Natural killer cell (primary cell): ENCODE measurements around the gene MET. TPM values are rescaled to one million over a fixed set of nuclear protein-coding genes. Genes with fewer than 3 reads are reported as not detected.
"Not testable (repeated sequence)": the region's sequence is repeated elsewhere in the genome, so short reads cannot be mapped to it uniquely, and the experiment has no call there.

Experiments used
- ATAC-seq, 3 donors: fragments of 150-1000 bp in 2 of 3; fragments of 200-7000 bp in 1 of 3; cut with Tn5 transposase; 1 replicate in 1 of 3; 2 replicates in 2 of 3; pipeline ENCODE4 v1.10.0; 2021; ENCODE audit warnings: mild to moderate bottlenecking in 2 of 3, moderate library complexity in 2 of 3
- DNase-seq, 2 donors: peaks; one replicate each; pipeline versions ENCODE4 v3.0.0 to v3.0.0-alpha.2; 2013 to 2021; ENCODE audit warnings: mixed read lengths in 1 of 2
- H3K27ac ChIP-seq: one replicate; pipeline ENCODE4 v1.5.1; 2013; ENCODE audit warnings: mild to moderate bottlenecking, low read length
- H3K27me3 ChIP-seq: one replicate; pipeline ENCODE4 v1.6.1; 2013; ENCODE audit warnings: low read length; ENCODE audit not compliant: control insufficient read depth, insufficient read depth
- H3K36me3 ChIP-seq: one replicate; pipeline ENCODE4 v1.6.1; 2013; ENCODE audit warnings: low read length; ENCODE audit not compliant: control insufficient read depth, insufficient read depth
- H3K4me1 ChIP-seq: one replicate; pipeline ENCODE4 v1.6.1; 2013; ENCODE audit warnings: low read length; ENCODE audit not compliant: control insufficient read depth, insufficient read depth
- H3K4me3 ChIP-seq: one replicate; pipeline ENCODE4 v1.5.1; 2013; ENCODE audit warnings: low read length
- H3K9me3 ChIP-seq: one replicate; pipeline ENCODE4 v1.6.1; 2013; ENCODE audit warnings: low read length; ENCODE audit not compliant: control insufficient read depth, insufficient read depth
- H3K27ac Mint-ChIP-seq, 2 donors: one replicate each; pipeline ENCODE4 v1.8.0; 2022; ENCODE audit warnings: mild to moderate bottlenecking in 2 of 2, mixed read lengths in 2 of 2, moderate library complexity in 1 of 2
- H3K27me3 Mint-ChIP-seq, 2 donors: one replicate each; pipeline ENCODE4 v1.8.0; 2022; ENCODE audit warnings: low read depth in 2 of 2, mixed read lengths in 2 of 2
- H3K36me3 Mint-ChIP-seq: one replicate; pipeline ENCODE4 v1.8.0; 2022; ENCODE audit warnings: mixed read lengths
- H3K4me1 Mint-ChIP-seq, 2 donors: one replicate each; pipeline ENCODE4 v1.8.0; 2022; ENCODE audit warnings: mixed read lengths in 2 of 2
- H3K4me3 Mint-ChIP-seq: one replicate; pipeline ENCODE4 v1.8.0; 2022; ENCODE audit warnings: mild to moderate bottlenecking, moderate library complexity, mixed read lengths
- H3K9me3 Mint-ChIP-seq, 2 donors: one replicate each; pipeline ENCODE4 v1.8.0; 2022; ENCODE audit warnings: mixed read lengths in 2 of 2
- WGBS: methylation state at CpG from one replicate; pipeline ENCODE4 v1.1.7; 2013; ENCODE audit warnings: missing lambda C conversion rate; ENCODE audit not compliant: insufficient coverage; 5-methylcytosine and 5-hydroxymethylcytosine counted together
- intact Hi-C: fragments of 100-400 bp; cut with micrococcal nuclease; formaldehyde crosslinking; loops from one replicate; pipeline ENCODE4 v1.14.2; 2022
- total RNA-seq, 4 donors: library from RNA; stranded (reverse); fragments of 120-200 nt in 1 of 4; gene quantifications; one replicate each; pipeline versions ENCODE4 v1.2.3 to v1.2.4, GENCODE V29; 2013 to 2022
- TF ChIP-seq, protein P1 (sequence below): fragments of 200-600 bp; IDR thresholded peaks from one replicate; pipeline ENCODE4 v1.8.0; 2022; ENCODE audit warnings: antibody characterized with exemption

The MET gene
- total RNA-seq, 3 donors from 2014 or later (not counting 1 experiment from before 2014, with no cell fraction given): 0.16 TPM; not detected in 2

DNA sequence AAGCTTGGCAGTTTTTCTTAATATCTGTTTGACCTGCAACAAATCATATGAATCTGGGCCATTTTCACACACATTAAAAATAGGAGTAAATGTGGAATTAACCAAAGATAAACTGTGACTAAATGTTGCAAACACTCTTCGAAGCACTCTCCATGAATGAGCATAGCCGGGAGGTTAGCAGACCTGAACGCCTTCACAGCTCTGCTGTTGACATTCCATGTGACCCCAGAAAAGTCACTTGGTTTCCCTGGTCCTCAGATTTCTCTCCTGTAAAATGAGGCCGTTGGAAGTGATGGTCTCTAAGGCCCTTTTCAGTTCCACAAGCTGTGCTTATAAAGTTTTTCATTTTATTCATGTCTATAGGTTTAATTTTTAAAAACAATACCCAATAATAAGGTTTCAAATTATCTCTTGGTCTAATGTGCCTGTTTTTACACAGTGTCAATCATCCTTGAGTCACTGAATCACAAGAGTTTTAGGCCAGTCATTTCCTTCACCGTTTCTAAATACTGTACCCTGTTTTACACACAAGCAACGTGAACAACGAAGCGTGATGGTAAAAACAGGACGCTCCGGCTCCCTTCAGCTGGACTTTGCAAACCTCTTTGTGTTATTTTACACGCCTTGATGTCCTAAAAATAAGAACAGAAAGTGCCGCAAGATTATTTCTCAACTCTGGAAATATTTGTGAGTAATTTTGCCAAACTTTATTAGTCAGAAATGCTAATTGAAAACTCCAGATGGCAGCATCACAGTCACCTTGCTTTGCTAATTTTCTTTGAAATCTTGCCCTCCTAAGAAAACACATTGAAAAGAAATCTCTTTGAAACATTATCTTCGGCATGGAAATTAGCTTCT is 38.6 kb upstream of the MET start:
- Mint-ChIP-seq H3K36me3 (no peaks in the 10 kb centered on the region), H3K9me3 (no peaks in the 10 kb centered on the region), H3K4me3 (no peak overlapping the region), H3K27ac (no peak overlapping the region), H3K4me1 (no peaks in the 10 kb centered on the region), H3K27me3 (peaks cover 0 to 5% of the 10 kb centered on the region in 2 donors)
- no peaks in the 10 kb centered on the region for H3K9me3 ChIP-seq
- no peaks in the 10 kb centered on the region for H3K36me3 ChIP-seq
- DNase-seq: no peak
- no peaks in the 10 kb centered on the region for H3K4me1 ChIP-seq
- ATAC-seq: no peak
- intact Hi-C loops: no loop called here
- TF ChIP-seq, protein P1, sequence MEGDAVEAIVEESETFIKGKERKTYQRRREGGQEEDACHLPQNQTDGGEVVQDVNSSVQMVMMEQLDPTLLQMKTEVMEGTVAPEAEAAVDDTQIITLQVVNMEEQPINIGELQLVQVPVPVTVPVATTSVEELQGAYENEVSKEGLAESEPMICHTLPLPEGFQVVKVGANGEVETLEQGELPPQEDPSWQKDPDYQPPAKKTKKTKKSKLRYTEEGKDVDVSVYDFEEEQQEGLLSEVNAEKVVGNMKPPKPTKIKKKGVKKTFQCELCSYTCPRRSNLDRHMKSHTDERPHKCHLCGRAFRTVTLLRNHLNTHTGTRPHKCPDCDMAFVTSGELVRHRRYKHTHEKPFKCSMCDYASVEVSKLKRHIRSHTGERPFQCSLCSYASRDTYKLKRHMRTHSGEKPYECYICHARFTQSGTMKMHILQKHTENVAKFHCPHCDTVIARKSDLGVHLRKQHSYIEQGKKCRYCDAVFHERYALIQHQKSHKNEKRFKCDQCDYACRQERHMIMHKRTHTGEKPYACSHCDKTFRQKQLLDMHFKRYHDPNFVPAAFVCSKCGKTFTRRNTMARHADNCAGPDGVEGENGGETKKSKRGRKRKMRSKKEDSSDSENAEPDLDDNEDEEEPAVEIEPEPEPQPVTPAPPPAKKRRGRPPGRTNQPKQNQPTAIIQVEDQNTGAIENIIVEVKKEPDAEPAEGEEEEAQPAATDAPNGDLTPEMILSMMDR: no peak
- no peak overlapping the region for H3K4me3 ChIP-seq
- no peaks in the 10 kb centered on the region for H3K27me3 ChIP-seq
- WGBS: 77% methylated on average over 13 of the region's 13 CpGs
- H3K27ac ChIP-seq: no peak overlapping the region

DNA sequence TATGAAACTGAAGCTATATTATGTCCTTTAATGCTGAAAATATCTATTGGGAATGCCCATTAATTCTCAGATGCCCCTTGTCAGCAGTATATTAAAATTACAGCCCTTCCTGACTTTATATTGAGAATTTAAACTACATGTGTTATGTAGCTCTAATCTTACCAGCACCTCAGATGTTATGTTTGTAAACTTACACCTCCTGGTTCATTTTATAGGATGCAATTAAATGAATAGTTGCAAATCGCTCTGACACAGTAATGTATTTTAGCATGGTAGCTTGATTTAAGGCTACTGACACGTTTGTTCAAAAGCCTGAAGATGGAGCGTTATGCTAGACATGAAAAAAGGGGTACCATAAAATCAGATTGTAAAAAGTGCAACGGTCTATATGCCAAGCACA is 35.0 kb upstream of the MET start:
- Histone ChIP-seq H3K4me3 (no peak overlapping the region), H3K4me1 (no peaks in the 10 kb centered on the region), H3K27ac (no peak overlapping the region), H3K36me3 (no peaks in the 10 kb centered on the region), H3K27me3 (no peaks in the 10 kb centered on the region), H3K9me3 (no peaks in the 10 kb centered on the region)
- Mint-ChIP-seq H3K27me3 (peaks cover 0 to 7% of the 10 kb centered on the region in 2 donors), H3K9me3 (no peaks in the 10 kb centered on the region), H3K4me3 (no peak overlapping the region), H3K27ac (no peak overlapping the region), H3K4me1 (no peaks in the 10 kb centered on the region), H3K36me3 (no peaks in the 10 kb centered on the region)
- ATAC-seq (no peak), DNase-seq (no peak)
- WGBS: 90% methylated on average over 4 of the region's 4 CpGs
- TF ChIP-seq, protein P1: no peak
- intact Hi-C loops: no loop called here

DNA sequence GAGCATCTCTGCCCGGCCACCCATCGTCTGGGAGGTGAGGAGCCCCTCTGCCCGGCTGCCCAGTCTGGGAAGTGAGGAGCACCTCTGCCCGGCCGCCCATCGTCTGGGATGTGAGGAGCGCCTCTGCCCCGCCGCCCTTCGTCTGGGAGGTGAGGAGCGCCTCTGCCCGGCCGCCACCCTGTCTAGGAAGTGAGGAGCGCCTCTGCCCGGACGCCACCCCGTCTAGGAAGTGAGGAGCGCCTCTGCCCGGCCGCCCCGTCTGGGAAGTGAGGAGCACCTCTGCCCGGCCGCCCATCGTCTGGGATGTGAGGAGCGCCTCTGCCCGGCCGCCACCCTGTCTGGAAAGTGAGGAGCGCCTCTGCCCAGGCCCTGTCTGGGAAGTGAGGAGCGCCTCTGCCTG is 33.4 kb upstream of the MET start:
- H3K9me3 ChIP-seq, ATAC-seq, H3K4me3 ChIP-seq, H3K9me3 Mint-ChIP-seq, H3K4me1 Mint-ChIP-seq, H3K36me3 Mint-ChIP-seq, DNase-seq, H3K27me3 Mint-ChIP-seq, H3K27ac ChIP-seq, H3K4me1 ChIP-seq, H3K4me3 Mint-ChIP-seq, H3K27ac Mint-ChIP-seq, H3K36me3 ChIP-seq, intact Hi-C loops, H3K27me3 ChIP-seq: not testable (repeated sequence)
- WGBS: 95% methylated on average over 29 of the region's 29 CpGs

DNA sequence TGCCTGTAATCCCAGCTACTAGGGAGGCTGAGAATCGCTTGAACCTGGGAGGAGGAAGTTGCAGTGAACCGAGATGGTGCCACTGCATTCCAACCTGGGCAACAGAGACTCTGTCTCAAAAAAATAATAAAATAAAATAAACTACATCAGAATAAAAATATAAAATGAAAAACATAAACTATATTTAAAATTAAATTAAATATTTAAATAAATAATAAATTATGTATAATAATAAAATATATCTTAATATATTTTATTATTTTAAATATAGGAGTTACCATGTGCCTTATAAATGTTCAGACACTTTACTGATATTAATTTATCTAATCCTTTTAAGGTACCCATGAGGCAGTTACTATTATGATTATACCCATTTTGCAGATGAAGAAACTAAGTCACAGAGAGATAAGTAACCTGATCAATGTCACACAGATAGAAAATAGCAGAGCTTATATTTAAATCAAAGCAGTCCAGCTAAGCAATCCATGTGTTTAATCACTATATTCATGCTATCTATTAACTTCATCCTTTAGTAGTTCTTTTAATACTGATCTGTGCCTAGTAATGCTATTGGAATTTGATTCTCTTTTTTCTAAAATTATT is 30.3 kb upstream of the MET start:
- peaks cover 5 to 23% of the 10 kb centered on the region in 2 donors for H3K27me3 Mint-ChIP-seq
- H3K4me3 Mint-ChIP-seq: no peak overlapping the region
- Histone ChIP-seq H3K9me3 (no peaks in the 10 kb centered on the region), H3K27ac (no peak overlapping the region), H3K4me3 (no peak overlapping the region), H3K36me3 (no peaks in the 10 kb centered on the region), H3K4me1 (no peaks in the 10 kb centered on the region), H3K27me3 (no peaks in the 10 kb centered on the region)
- TF ChIP-seq, protein P1: no peak
- WGBS: 92% methylated on average over 1 of the region's 2 CpGs
- H3K9me3 Mint-ChIP-seq: no peaks in the 10 kb centered on the region
- ATAC-seq: no peak
- no peak overlapping the region for H3K27ac Mint-ChIP-seq
- H3K4me1 Mint-ChIP-seq: no peaks in the 10 kb centered on the region
- DNase-seq: no peak
- intact Hi-C loops: no loop called here
- no peaks in the 10 kb centered on the region for H3K36me3 Mint-ChIP-seq

DNA sequence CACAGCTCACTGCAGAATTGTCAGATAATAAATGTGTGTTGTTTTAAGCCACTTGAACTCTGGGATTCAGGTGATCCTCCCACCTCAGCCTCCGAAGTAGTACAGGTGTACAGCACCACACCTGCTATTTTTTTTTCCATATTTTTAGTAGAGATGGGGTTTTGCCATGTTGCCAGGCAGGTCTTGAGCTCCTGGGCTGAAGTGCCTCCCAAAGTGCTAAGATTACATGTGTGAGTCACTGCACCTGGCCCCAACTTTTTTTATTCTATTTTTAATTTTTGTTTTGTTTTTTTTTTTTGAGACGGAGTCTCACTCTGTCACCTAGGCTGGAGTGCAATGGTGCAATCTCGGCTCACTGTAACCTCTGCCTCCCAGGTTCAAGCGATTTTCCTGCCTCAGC is 28.8 kb upstream of the MET start:
- H3K4me1 Mint-ChIP-seq, H3K4me3 Mint-ChIP-seq, H3K36me3 ChIP-seq, intact Hi-C loops, H3K4me1 ChIP-seq, H3K27ac Mint-ChIP-seq, H3K36me3 Mint-ChIP-seq, H3K4me3 ChIP-seq, H3K27me3 ChIP-seq, ATAC-seq, H3K27ac ChIP-seq, DNase-seq, H3K9me3 ChIP-seq, H3K9me3 Mint-ChIP-seq: not testable (repeated sequence)
- peaks cover 6 to 32% of the 10 kb centered on the region in 2 donors for H3K27me3 Mint-ChIP-seq
- WGBS: 95% methylated on average over 3 of the region's 4 CpGs
